NCI-H146 (cell line): ENCODE results near the gene DPP8.
"Not testable (repeated sequence)": the region's sequence is repeated elsewhere in the genome, so short reads cannot be mapped to it uniquely, and the experiment has no call there.

ENCODE experiments used
- DNase-seq: peaks from one replicate; lab custom pipeline; 2025; lab: John Stamatoyannopoulos, UW

Gene DPP8

DNA sequence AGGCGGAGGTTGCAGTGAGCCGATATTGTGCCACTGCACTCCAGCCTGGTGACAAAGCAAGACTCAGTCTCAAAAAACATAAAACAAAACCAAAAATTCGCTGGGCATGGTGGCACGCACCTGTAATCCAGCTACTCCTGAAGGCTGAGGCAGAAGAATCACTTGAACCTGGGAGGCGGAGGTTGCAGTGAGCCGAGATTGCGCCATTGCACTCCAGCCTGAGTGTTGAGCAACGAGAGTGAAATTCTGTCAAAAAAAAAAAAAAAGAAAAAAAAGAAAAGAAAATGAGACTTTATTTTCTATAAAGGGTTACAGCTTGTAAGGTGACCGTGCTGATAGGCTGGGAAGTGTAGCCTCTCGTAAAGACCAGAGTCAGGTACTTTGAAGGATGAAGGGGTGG, 6.7 kb upstream of the DPP8 start:
- DNase-seq: no peak

DNA sequence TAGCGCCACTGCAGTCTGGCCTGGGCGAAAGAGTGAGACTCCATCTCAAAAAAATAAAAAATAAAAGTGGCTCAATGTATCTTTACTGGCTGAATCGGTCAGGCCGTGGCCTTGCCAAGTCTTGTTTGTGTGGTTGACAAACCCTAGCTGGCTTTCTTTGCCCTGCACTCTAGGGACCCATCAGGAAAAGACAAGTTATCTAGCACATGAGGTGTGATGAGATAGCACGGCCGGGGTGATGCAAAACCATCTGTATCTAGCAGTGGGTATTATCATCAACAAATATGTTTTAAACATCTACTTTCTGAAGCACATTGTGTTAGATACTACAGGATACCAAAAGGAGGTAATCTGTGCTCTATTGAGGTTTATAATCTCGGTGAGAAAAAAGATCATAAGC, 3.9 kb upstream of the DPP8 start:
- no peak for DNase-seq

DNA sequence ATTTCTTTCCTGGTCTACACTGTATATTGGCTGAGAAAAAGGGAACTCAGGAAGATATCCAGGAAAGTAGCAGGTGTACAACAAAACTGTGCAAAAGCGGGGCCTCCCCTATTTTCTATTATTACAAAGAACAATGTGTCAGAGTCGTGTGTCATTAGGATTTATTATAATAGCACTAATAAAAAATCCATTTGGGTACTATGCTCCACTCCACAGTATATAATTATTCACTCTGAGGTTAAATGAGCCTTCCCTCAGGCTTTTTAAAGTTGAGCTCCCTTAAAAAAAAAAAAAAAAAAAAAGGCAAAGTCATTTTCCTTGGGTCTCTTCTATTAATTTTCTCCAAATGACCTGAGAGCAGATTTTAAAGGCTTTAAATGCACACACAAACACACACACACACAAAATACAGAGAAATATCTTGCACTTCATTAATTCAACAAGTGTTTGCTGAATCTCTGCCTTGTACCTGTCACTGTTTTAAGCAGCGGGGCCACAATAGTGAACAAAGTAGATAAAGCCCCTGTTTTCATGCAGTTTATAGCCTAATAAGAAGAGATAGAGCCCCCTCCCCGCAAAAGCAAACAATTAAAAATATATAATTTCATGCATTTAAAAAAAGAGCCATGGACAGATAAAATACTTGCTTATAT, 1.3 kb upstream of the DPP8 start:
- no peak for DNase-seq

DNA sequence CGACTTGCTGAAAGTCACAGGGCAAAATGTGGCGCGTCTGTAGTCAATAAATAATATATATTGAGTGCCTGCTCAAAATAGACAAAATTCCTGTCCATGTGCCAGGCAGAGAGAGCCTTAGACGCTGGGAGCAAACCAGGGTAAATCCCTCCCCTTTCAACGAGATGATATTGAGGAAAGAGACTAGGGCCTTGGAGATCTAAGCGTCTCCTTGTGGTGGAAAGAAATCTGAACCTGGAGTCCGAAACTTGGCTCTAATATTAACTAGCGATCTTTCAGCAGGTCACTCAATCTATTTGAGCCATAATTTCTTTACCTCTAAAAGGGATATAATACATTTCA, 348 bp upstream of the DPP8 start:
- DNase-seq: no peak

DNA sequence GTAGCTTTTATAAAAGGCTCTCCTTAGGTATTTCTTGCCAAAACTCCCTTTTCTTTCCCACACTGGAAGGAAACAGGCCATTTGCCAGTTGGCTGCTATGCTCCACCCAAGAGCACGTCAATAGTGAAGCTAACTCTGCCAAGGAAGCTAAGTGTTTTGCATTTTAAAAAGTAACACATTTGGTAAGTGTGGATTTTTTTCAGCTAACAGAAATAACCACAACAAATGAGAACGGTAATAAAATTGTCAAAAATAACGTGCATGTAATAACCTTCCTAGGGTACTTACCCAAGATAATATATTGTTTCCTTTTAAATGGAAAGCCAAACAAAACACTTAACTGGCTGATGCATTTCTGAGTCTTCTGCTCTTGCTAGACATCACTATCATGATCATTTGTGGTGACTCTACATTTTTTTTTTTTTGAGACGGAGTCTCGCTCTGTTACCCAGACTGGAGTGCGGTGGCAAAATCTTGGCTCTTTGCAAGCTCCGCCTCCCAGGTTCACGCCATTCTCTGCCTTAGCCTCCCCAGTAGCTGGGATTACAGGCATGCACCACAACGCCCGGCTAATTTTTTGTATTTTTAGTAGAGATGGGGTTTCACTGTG, 4.6 kb downstream of the DPP8 start:
- no peak for DNase-seq

DNA sequence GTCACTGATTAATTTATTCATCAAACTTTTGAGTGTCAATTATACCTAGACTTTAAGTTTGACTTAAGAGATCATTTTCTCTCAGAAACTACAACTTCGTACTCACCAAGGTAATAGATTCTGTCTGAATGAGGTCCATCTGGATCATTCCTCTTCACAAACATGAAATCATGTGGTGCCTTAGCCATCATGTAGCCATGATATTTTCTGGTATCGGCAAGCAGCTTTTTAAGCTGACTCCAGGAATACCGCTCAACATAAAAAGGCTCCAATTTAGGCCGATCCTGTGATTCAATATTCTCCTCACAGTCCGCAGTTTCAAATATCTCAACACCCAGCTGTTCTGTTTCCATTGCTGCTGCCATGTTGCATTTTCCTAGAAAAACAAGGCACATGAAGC, 5.3 kb downstream of the DPP8 start:
- DNase-seq: no peak

DNA sequence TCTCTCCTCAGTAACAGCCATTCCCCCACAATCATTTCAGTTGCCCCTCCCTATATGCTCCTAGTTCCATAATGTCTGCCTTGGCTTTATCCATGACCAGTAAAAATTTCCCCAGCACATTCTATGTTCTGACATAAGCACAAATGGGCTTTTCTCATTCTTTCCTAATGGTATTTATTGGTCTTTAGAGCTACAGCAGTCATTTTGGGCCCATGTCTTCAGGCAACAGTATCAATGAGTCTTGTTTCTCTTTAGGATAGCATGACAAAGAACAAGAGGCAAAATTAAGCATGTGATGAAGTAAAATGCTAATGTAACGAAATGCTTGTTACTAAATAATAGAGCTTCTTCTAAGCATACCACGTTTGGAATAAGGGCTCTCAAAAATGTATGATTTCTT, 8.2 kb downstream of the DPP8 start:
- no peak for DNase-seq

DNA sequence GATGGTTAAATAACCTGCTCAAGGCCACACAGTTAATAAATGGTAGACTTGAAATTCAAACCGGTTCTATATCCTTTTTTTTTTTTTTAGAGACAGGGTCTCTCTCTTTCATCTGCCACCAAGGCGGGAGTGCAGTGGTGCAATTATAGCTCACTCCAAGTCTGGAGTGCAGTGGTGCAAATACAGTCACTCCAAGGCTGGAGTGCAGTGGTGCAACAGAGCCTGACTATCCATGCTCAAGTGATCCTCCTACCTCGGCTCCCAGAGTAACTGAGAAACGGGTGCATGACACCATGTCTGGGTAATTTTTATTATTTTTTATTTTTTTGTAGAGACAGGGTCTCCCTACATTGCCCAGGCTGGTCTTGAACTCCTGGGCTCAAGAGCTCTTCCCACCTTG, 23.4 kb downstream of the DPP8 start:
- DNase-seq: no peak

DNA sequence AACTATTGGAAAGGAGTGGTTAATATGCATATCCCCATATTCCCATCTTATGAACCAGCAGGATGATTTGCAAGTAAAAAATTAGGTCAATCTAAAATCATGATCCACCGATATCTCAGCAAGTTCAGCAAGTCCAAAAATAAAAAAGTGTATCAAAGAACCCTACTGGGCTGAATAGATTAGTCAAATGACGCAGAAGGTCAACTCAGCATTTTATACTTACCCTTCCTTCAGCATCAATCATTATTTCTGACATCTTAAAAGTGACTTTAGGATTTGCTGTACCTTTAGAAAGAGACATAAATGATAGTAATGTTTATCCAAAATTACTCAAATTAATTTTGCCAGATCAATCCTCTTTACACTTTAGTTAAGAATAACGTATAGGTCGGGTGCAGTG, 32.6 kb downstream of the DPP8 start:
- no peak for DNase-seq

DNA sequence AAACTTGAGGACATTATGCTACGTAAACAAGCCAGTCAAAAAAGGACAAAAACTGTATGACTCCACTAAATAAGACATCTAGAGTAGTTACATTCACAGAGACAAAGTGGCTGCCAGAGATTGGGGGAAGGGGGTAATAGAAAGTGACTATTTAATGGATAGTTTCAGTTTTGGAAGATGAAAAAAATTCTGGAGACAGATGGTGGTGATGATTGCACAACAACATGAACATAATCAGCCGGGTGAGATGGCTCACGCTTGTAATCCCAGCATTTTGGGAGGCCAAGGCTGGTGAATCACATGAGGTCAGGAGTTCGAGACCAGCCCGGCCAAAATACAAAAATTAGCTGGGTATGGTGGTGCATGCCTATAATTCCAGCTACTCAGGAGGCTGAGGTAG, 40.6 kb downstream of the DPP8 start:
- no peak for DNase-seq

DNA sequence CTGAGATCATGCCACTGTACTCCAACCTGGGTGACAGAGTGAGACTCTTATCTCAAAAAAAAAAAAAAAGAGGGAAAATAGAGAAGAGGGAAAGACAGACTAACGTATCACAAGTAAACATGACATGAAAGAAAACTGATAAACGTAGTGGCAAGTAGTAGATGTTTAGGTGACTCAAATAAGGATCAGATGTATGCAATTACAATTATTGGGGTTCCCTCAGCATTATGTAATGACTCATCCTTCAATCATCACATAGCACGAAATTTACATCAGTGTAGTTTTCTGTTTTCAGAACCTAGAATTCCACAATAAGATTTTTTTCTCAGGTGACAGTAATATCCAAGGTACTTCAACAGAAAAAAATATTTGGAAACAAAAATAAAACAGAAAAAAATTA, 46.6 kb downstream of the DPP8 start:
- no peak for DNase-seq

DNA sequence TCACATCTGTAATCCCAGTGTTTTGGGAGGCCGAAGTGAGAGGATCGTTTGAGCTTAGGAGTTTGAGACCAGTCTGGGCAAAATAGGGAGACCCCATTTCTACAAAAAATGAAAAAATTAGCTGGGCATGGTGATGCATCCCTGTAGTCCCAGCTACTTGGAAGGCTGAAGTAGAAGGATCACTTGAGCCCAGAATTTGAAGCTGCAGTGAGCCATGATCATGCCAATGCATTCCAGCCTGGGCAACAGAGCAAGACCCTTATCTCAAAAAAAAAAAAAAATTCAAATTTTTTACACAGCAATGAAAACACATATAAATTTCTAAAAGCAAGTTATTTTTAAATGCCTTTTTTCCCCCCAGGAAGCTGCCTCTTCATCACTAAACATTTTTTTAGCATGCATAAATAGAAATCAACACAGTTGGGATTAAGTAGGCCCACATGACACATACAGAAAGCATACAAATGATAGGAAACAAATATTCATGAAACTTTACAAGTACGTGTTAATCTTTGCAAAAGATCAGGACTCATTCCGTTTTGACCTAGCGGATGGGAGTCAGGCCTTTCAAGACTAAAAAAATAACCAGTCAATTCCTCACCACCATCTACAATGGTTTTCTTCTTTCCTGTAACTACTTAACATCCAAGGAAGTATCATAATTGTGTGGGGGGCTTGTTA, 49.1 kb downstream of the DPP8 start:
- DNase-seq: no peak

DNA sequence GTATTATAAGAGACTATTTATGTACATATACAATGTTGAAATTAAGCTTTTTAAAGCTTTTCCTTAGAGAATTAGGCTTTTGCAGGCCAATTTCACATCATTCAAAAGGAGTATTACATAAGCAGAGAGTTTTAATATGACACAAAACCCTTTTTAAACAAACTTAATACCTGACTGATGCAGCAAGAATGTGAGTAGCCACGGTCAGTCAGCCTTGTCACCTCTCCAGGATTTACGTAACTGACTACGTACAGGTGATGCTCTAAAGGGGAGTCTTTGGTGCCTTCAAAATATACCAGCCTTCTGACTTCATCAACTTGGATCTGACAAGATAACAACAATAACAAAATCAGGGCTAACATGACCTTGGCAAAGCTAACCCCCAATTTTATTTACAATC, 50.6 kb downstream of the DPP8 start:
- no peak for DNase-seq

DNA sequence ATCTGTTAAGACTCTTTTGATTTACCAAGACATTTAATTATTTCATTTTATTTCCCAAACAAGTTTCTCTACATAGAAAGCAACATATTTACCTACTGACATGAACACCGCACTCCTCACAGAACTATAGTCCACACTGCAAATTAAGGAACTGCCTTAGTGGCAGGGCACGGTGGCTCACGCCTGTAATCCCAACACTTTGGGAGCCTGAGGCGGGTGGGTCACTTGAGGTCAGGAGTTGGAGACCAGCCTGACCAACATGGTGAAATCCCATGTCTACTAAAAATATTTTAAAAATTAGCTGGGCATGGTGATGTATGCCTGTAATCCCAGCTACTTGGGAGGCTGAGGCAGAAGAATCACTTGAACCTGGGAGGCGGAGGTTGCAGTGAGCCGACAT, 54.4 kb downstream of the DPP8 start:
- DNase-seq: not testable (repeated sequence)

DNA sequence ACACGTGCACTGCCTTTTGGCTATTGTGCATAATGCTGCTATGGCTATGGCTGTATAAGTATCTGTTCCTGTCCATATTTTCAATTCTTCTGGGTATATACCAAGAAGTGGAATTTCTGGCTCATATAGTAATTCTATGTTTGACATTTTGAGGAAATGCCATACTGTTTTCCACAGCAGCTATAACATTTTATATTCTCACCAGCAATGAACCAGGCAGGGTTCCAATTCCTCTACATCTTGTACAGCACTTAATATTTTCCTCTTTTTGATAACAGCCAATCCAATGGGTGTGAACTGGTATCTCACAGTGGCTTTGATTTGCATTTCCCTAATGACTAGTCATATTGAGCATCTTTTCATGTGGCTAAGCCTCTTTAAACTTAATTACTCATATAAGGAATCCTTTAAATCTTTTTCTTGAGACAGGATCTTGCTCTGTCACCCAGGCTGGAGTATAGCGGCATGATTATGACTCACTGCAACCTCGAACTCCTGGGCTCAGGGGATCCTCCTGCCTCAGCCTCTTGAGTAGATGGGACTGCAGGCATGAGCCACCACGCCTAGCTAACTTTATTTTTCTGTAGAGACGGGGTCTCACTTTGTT, 56.6 kb downstream of the DPP8 start:
- DNase-seq: no peak

DNA sequence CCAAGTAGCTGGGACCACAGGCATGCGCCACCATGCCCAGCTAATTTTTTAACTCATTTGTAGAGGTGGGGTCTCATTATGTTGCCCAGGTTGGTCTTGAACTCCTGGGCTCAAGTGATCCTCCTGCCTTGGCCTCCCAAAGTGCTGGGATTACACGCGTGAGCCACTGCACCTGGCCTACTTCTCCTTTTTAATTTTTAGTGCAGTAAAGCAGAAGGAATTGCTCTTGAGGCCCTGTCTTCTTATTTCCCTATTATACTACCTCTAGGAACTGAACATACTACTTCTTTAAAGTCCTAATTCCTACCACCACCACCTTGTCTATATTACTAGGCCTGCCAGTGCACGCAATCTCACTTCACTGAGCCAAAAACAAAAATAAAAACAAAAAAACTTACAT, 62.2 kb downstream of the DPP8 start:
- DNase-seq: not testable (repeated sequence)

DNA sequence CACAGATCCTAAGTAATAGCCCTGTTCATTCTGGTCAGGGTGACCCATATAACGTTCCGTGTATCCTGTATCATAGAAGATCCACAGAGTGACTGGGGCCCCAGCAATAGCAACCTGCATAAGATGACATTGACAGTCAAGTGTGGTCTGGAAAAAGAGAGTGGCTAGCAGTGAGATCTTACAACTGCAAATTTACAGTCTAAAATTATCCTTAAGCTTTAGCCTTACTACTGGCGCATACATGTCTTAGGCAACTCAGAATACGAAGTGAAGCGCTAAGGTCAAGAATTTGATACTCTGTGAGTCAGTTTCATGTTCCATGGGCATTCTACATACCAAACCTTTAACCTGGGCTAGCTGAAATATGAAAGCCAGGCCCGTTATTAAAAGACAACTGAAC, 65.5 kb downstream of the DPP8 start:
- no peak for DNase-seq

DNA sequence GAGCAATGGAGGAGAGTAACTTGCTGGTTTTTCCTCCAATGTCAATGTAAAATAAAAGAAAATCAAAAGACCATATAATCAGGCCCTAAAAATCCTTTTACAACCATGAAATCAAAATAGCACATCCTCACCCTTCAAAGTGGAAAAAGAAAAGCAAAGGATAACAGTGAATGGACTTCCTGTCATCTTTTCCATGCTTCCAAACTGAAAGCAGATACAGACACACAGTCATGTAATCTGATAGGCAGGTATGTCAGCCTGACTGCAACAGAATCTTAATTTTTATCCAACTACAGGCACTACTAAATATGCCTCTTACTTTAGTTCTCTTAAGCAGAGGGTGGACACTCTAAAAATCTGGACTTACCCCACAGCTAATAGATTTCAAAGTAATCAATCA, 66.9 kb downstream of the DPP8 start:
- no peak for DNase-seq

DNA sequence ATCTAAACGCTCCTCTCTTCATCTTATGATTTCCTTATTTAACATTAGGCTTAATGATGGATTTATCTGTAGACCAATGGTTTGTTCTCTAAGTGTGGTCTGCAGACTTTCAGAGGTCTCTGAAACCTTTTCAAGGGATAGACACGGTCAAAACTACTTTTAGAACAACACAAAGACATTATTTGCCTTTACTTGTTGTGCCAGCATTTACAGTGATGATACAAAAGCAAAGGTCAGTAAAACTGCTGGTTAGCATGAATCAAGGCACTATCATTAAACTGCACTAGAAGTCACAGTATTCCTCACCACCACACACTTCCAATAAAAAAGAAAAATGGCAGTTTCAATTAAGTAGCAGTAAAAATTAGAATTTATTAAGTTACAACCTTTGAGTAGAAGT, 70.3 kb downstream of the DPP8 start:
- no peak for DNase-seq

DNA sequence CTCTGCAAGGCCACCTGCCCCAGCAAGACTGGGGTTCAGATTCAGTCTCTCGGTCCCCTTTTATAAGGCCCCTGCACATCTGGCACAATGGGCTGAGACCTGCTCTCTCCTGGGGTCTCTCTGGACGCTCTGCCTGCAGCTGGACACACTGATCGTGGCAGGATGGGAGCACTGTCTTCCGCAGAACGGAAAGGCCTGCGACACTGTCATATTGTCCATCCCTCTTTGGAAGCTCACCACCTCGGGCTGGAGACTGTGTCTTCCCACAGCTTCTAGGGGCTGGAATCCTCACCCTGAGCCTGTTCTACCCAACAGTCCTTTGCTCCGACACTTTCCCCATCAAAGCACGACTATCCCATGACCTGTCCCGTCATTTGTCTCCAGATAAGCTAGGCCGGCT, 83.3 kb downstream of the DPP8 start:
- DNase-seq: no peak

DNA sequence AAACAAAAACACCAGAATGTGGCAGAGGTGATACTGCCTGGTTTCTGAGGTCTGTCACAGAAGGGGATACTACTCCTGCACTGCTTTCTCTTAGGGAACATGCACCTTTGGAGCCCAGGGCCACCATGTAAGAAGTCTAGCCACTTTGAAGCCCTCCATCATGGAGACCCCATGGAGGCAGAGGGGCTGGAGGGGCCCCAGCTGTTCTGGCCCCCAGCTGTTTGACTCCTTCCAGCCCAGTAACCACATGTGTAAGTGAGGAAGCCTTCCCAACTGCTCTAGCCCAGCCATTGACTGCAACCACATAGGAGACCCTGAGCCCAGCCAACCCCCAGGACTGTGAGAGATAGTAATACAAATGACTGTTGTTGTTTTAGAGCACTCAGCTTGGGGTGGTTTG, 85.8 kb downstream of the DPP8 start:
- no peak for DNase-seq

DNA sequence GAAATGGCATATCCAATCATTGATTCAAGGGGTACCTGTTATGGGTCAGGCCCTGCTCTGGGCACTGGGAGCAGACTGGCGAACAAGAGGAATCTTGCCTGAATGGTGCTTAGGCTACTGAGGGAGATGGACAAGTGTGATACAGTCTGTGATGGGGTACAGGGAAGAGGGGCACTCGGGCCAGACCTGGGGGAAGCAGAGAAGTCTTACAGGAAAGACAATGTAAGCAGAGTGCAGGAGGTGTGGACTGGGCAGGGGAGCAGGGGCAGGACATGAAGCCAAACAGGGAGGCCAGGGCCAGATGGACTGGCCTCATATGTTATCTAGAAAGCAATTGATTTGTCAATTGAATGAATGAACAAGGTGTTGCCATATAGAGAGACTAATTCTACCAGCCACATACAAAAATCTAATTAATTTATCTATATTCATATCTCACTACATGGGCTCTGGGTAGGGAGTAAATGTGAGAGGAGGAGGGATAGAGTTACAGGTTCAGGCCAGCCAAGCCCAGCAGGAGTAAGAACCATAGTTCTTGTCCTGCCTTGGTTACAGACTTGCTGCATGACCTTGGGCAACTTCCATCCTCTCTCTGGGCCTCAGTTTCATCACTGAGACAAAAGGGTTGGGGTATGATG, 91.2 kb downstream of the DPP8 start:
- no peak for DNase-seq

DNA sequence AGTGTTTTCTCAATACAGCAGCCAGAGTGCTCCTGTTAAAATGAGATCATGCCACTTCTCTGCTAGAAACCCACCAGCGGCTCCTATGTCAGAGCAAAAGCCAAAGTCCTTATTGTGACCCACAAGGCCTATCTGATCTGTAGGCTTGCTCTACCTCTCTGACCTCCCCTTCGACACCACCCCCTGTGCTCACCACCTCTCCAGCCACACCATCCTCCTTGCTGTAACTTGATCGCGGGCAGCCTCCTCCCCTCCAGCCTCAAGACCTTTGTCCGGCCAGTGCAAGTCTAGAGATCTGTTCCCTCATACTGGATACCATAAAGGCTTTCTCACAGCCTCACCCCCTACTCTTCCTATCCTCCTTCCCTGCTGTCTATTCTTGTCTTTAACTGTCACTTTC, 92.8 kb downstream of the DPP8 start:
- DNase-seq: no peak
